ES-I3 (cell line): ENCODE measurements around the gene TREML4.

Experiments
- H3K36me3 ChIP-seq: 2 replicates; pipeline ENCODE4 v1.6.1; 2013; ENCODE audit warnings: mild to moderate bottlenecking, low read length, control low read depth, moderate library complexity; ENCODE audit not compliant: insufficient read depth
- H3K4me1 ChIP-seq: 2 replicates; pipeline ENCODE4 v1.6.1; 2013; ENCODE audit warnings: mild to moderate bottlenecking, control low read depth, low read length; ENCODE audit not compliant: insufficient read depth
- H3K9ac ChIP-seq: 2 replicates; pipeline ENCODE4 v1.6.1; 2013; ENCODE audit warnings: low read depth, mild to moderate bottlenecking, low read length, moderate library complexity
- H3K9me3 ChIP-seq: 2 replicates; pipeline ENCODE4 v1.6.1; 2013; ENCODE audit warnings: mild to moderate bottlenecking, low read length, moderate library complexity; ENCODE audit not compliant: control insufficient read depth, insufficient read depth

The TREML4 gene

DNA sequence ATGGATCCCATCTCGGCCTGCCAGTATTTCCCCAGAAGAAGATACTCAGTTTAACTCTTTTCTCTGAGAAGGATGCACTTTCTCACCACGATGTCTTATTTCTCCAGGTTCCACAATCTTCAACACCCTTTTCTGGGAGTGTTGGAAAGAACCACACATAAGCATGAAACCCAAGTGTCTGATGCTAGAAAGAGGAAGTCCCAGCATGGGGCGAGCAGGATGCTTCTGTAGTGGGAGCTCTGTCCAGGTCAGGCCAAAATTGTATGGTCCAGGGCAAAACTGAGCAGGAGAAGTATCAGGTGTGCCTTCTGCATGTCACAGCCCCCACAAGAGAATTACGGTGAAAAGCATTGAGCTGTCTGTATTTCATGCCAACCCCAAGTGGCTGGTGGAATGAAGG is 47.3 kb downstream of the TREML4 start:
- Histone ChIP-seq H3K9me3 (no peaks in the 10 kb centered on the region), H3K4me1 (no peaks in the 10 kb centered on the region; the same call in 1 of the 2 replicates), H3K9ac (no peak overlapping the region), H3K36me3 (no peaks in the 10 kb centered on the region)

DNA sequence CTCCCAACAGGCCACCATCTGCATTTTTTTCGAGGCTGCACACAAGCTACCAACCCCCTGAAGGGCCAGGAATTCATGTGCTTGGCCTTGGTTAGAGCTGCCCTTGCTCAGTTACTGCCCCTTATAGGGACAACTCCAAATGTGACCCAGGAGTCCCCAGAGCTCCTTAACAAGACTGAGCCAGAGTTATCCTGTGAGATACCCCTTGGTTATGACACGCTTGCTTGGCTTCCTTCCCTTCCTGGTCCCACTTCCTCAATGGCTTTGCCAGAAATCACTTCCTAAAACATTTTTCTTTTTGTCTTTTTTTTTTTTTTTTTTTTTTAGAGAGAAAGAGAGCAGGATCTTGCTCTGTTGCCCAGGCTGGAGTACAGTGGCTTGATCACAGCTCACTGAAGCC is 49.5 kb downstream of the TREML4 start:
- Histone ChIP-seq H3K4me1 (no peaks in the 10 kb centered on the region; the same call in 1 of the 2 replicates), H3K9me3 (no peaks in the 10 kb centered on the region), H3K9ac (no peak overlapping the region), H3K36me3 (no peaks in the 10 kb centered on the region)

GRCh38 chr6:41278699-41279405 is 50.7 kb downstream of the TREML4 start:
- Histone ChIP-seq H3K36me3 (no peaks in the 10 kb centered on the region), H3K9ac (no peak overlapping the region), H3K9me3 (no peaks in the 10 kb centered on the region), H3K4me1 (no peaks in the 10 kb centered on the region; the same call in 1 of the 2 replicates)

DNA sequence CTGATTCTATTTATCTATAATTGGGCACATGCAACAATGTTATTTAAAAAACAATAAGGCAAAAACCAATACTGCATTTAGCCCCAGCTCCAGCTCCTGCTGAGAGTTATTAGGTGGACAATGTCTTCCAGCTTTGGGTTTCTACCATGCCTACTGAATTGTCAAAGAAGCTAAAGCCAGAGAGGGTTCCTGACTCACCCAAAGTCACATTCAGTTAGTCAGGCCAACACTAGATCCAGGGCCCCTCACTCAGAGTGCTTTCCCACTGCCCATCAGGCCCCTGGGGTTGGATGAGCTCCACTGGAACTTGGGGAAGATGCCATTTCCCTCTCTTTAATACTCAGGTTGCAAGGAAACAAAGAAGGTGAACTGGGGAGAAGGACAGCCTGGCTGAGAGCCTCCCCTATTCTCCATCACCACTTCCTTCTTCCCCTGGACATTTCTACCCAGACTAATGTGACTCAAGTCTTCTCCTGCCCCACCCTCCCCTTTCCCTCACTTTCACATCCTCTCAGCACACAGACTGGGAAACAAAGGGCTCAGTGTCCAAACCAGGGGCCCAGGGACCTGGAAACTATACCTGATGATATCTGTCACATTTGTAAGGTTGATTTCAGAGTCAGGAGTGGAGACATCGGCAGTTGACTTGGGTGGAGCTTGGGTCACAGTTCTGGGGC is 52.4 kb downstream of the TREML4 start:
- no peaks in the 10 kb centered on the region for H3K36me3 ChIP-seq
- H3K4me1 ChIP-seq, result no peaks in the 10 kb centered on the region; the same call in 1 of the 2 replicates
- H3K9ac ChIP-seq, result no peak overlapping the region
- H3K9me3 ChIP-seq, result no peaks in the 10 kb centered on the region

- Histone ChIP-seq H3K9ac (no peak overlapping the region), H3K36me3 (no peaks in the 10 kb centered on the region), H3K9me3 (no peaks in the 10 kb centered on the region), H3K4me1 (no peaks in the 10 kb centered on the region; the same call in 1 of the 2 replicates)
Measured at GRCh38 chr6:41283600-41283999, 55.5 kb downstream of the TREML4 start.

DNA sequence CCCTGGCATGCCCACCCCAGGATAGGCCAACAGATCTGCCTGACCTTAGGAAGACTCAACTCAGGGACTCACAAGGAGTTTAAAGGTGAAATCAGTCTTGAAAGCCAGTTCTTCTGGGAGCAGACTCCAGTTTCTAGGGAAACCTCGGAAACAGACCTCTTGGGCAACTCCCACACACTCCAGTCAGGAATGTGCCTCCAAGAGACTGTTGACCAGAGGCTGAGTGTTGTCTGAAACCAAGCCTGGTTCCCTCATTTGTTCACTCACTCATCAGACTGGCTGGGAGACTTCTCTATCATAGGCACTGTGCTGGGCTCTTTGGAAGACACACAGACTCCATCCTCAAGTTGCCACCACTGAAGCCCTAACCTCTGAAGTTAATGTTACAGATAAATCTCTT is 56.6 kb downstream of the TREML4 start:
- H3K9me3 ChIP-seq, result no peaks in the 10 kb centered on the region
- no peaks in the 10 kb centered on the region for H3K36me3 ChIP-seq
- no peaks in the 10 kb centered on the region for H3K4me1 ChIP-seq
- no peak overlapping the region for H3K9ac ChIP-seq

- Histone ChIP-seq H3K9me3 (no peaks in the 10 kb centered on the region), H3K36me3 (no peaks in the 10 kb centered on the region), H3K4me1 (peaks cover 5% of the 10 kb centered on the region; the same call in 1 of the 2 replicates), H3K9ac (no peak within 1 kb of the TSS)
Measured at GRCh38 chr6:41286544-41287346, 58.6 kb downstream of the TREML4 start, which contains the start of gene TREM1. Gene TREM1, minus strand, starts transcription at chr6:41286682. Its CDS starts 27 bp downstream, at chr6:41286655.

GRCh38 chr6:41288030-41288753 is 60.0 kb downstream of the TREML4 start:
- no peak overlapping the region for H3K9ac ChIP-seq
- H3K36me3 ChIP-seq, result no peaks in the 10 kb centered on the region
- H3K4me1 ChIP-seq, result peaks cover 5% of the 10 kb centered on the region; the same call in 1 of the 2 replicates

More at GRCh38 chr6:41288030-41288753, 60.0 kb downstream of the TREML4 start:
- H3K9me3 ChIP-seq, result no peaks in the 10 kb centered on the region
